Measurements from ENCODE around the gene OSBPL8. TPM values are rescaled to one million over a fixed set of nuclear protein-coding genes. Genes with fewer than 3 reads are reported as not detected.
A peak's percentile ranks its signal among the peaks of the same experiment; 100 is the strongest.

OSBPL8 gene
- total and polyA plus RNA-seq, 10 of the 15 experiments (the other 5 are each of a cell fraction or from before 2014, with no cell fraction given) = 10.4 to 58.0 (median 32.0) TPM

GRCh38 chr12:76348079-76348901 lies 211.3 kb downstream of the OSBPL8 start, which contains the start of gene BBS10 (continued):
- TF ChIP-seq PRDM15 (CRISPR knock-in tag; IDR thresholded peaks at IDR 0.05) (no peak), ZNF207 (IDR thresholded peaks at IDR 0.05; ENCODE audit: borderline replicate concordance) (no peak), ZNF274 (IDR thresholded peaks at IDR 0.05; ENCODE audit: insufficient read depth, insufficient read length) (no peak), RB1 (IDR thresholded peaks at IDR 0.05; ENCODE audit: borderline replicate concordance) (peak; percentile 74; the same call in 1 of the 2 replicates), NR2C1 (IDR thresholded peaks at IDR 0.05) (peak; percentile 35; the same call in 1 of the 2 replicates), MYC (IDR thresholded peaks at IDR 0.05; ENCODE audit: insufficient read depth, insufficient read length, insufficient replicate concordance, low read length, severe bottlenecking) (peak; percentile 38), JUNB (IDR thresholded peaks at IDR 0.05) (no peak), NKRF (conservative IDR thresholded peaks at IDR 0.05) (peak; percentile 66), PKNOX1 (IDR thresholded peaks at IDR 0.05) (peak; percentile 98), SKIL (IDR thresholded peaks at IDR 0.05; ENCODE audit: low read depth, poor library complexity, severe bottlenecking) (no peak), DPF2 (IDR thresholded peaks at IDR 0.05) (peak; percentile 80), MEF2A (IDR thresholded peaks at IDR 0.05; ENCODE audit: insufficient read depth, low read depth, low read length) (0 out of 2 replicates have a peak, but pooled peaks have one; percentile 54)
- TF ChIP-seq, protein P1, sequence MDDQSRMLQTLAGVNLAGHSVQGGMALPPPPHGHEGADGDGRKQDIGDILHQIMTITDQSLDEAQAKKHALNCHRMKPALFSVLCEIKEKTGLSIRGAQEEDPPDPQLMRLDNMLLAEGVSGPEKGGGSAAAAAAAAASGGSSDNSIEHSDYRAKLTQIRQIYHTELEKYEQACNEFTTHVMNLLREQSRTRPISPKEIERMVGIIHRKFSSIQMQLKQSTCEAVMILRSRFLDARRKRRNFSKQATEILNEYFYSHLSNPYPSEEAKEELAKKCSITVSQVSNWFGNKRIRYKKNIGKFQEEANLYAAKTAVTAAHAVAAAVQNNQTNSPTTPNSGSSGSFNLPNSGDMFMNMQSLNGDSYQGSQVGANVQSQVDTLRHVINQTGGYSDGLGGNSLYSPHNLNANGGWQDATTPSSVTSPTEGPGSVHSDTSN (IDR thresholded peaks at IDR 0.05; ENCODE audit: insufficient replicate concordance, low read depth, low read length) = peak; percentile 94
- TF ChIP-seq, protein P2, sequence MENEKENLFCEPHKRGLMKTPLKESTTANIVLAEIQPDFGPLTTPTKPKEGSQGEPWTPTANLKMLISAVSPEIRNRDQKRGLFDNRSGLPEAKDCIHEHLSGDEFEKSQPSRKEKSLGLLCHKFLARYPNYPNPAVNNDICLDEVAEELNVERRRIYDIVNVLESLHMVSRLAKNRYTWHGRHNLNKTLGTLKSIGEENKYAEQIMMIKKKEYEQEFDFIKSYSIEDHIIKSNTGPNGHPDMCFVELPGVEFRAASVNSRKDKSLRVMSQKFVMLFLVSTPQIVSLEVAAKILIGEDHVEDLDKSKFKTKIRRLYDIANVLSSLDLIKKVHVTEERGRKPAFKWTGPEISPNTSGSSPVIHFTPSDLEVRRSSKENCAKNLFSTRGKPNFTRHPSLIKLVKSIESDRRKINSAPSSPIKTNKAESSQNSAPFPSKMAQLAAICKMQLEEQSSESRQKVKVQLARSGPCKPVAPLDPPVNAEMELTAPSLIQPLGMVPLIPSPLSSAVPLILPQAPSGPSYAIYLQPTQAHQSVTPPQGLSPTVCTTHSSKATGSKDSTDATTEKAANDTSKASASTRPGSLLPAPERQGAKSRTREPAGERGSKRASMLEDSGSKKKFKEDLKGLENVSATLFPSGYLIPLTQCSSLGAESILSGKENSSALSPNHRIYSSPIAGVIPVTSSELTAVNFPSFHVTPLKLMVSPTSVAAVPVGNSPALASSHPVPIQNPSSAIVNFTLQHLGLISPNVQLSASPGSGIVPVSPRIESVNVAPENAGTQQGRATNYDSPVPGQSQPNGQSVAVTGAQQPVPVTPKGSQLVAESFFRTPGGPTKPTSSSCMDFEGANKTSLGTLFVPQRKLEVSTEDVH (IDR thresholded peaks at IDR 0.05; ENCODE audit: low read depth, partially characterized antibody) = peak; percentile 88

Data from GM12878 (cell line).